NCI-H187 (cell line): ENCODE measurements around the gene TMEM222.
A peak's percentile ranks its signal among the peaks of the same experiment; 100 is the strongest.

ENCODE experiments used
- DNase-seq, 2 experiments: peaks; one replicate each; lab custom pipeline; 2025; lab: John Stamatoyannopoulos, UW

TMEM222 gene

DNA sequence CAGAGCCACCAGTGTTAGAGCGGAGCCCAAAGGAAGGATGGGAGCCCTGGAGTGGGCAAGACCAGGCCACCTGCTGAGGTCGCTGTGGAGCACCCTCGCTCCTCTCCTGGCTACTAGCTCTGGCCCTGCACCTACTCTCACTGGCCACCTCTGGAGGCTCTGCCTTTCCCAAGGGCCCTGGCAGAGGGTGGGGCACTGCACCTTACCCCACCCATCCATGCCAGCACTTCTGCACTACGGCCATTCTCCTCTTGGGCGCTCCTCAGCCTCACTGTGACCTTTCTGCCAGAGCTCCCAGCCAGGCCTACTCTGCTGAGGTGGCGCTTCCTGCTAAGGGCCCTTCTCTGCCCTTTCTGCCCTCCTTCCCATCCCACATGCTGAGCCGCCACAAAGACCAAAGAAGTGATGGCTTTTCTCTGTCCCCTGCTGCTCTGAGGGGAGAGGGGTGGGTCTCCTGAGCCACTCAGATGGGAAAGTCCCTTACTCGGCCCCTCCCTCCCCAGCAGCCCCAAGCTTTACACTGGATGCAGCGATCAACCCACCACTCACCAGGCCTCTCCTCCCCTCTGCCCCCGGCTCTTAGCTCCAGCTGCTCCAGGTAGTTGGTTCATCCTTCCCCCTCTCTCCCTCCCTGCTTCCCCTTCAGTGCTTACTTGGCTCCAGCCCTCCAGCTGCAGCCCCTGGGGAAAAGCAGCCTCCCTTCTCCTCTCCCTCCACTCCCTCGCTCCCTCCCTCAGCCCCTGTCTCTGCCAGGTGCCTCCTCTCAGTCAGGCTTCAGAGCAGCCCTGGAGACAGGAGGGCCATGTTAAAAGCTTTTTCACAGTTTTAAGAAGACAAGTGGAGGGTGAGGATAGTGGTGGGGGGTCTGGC is 14.8 kb upstream of the TMEM222 start:
- DNase-seq = peak; percentile 97 to 98

DNA sequence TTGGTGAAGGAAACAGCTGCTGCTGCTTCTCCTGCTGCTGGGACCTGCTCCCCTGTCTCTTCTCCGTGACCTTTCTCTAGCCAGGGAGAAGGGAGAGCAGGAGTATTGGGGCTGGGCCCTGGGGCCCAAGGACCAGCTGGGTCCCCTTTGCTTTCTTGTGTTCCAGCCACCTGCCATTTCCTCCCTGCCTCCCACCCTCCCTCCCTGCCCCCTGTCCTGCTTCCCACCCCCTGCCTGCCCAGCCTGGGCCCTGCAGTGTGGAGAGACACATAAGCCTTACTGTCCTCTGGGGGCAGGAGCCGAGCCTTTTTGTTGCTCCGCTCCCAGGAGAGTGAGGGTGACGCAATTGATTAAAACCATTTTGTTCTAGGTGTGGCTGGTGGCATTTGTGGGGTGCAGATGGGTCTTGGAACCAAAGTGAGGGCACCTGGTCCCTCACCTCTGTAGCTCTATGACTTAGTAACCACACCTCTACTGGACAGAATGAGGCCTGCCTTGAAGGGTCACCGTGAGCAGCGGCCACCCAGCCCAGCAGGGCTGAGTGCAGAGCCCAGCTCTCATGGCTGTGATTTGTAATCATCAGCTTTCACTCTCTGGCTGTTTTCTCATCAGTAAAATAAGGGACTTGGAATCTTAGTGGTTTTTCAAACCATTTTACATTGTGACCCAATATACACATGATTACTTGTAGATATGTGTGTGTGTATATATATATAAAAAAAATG is 13.9 kb upstream of the TMEM222 start:
- DNase-seq = peak; percentile 30 to 35

DNA sequence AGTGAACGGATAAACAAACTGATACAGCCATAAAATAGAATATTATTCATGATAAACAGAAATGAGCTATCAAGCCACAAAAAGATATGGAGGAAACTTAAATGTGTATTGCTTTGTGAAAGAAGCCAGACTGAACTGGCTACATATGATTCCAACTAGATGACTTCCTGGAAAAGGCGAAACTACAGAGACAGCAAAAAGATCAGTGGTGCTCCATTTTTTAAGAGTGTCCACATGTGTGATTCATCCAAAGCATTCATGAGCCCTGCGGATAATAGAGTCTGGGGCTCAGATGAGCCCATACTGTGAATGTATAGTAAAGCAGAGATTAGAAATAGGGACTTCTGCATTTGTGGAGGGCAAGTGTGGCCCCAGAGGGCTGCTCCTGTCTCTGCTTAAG is 7.8 kb upstream of the TMEM222 start:
- DNase-seq = no peak

DNA sequence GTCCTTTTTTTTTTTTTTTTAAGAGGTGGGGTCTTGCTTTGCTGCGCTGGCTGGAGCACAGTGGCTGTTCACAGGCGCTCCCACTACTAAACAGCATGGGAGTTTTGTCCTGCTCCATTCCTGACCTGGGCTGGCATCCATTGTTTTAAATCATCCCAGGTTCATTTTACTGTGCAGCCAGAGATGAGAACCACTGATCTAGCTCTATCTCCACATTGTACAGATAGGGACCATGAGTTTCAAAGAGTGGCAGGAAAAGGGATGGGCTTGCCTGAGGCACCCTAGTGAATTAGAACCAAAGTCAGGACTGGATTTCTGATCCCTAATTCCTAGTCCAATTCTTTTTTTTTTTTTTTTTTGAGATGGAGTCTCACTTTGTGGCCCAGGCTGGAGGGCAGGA is 7.2 kb upstream of the TMEM222 start:
- no peak for DNase-seq

DNA sequence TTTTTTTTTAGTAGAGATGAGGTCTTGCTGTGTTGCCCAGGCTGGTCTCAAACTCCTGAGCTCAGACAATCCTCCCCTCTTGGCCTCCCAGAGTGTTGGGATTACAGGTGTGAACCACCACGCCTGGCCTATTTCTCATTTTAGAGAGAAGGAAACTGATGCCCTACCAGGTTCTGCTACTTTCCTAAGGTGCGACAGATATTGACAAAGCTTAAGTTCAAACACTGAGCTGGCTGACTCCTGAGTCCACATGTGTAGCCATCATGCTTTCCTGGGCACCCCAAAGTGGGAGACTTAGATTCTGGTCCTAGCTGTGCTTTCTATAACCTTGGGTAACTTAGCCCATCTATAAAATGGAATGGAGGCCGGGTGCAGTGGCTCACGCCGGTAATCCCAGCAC is 5.1 kb upstream of the TMEM222 start:
- DNase-seq = no peak

DNA sequence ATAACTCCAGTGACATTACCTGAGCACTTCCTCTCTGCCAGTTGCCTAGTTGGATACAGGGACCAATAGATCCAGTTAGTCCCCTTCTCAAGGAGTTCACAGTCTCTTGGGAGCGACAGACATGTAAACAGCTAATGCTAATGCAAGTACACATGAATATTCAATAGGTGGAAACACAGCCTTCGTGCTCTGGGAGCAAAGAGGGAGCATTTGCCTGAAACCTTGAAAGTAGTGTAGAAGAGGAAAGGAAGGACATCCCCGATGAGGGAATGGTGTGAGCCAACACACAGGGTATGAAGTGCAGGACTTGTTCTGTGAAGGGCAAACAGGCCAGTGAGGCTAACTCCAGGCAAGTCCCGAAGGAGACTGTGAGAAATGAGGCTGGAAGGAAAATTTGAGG is 3.8 kb upstream of the TMEM222 start:
- no peak for DNase-seq

DNA sequence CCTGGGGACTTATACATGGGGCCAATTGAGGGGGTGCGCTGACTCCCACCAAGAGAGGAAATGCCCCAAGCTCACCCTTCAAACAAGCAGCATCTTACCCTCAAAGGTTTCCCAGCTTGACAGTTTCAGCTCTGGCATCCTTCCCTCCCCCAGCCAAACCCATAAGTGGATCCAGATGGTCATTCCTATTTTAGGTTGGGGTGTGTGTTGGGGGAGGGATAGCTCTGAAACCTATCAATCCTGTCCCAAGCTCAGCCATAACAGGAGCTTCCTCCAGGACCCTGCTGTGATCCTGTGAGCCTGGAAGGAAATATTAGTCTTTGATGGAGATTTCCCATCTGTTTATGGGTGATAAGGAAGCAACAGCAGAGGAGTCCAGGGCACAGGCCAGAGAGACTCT is 3.4 kb upstream of the TMEM222 start:
- DNase-seq = no peak

DNA sequence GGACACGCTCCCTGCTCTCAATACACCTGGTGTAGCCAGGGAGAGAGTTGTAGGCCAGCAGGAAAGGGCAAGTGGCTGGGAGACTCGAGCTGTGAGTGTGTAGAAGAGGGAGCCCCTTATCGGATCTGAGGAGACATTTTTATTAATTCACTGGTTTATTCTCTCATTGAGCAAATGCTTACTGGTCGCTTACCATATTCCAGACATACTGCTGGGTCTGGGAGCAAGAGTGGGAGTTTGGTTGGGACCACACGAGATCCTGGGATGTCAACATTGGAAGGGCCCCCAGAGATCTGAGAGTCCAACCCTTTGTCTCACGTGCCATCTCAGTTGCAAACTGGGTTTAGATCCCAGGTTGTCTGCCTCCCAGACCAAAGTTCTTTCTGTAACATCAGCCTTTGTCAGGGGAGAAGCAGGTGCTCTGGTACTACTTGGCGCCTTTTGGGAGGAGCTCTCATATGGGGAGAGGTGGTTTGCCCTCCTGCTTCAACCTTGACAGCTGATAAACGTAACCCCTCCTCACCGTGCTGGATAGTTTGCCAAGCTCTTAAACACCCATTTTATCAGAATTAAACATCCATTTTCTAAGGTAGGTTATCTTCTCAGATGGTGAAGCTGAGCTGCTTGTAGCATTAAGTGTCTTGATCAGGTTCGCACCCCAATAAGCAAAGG is 742 bp downstream of the TMEM222 start:
- DNase-seq = no peak

DNA sequence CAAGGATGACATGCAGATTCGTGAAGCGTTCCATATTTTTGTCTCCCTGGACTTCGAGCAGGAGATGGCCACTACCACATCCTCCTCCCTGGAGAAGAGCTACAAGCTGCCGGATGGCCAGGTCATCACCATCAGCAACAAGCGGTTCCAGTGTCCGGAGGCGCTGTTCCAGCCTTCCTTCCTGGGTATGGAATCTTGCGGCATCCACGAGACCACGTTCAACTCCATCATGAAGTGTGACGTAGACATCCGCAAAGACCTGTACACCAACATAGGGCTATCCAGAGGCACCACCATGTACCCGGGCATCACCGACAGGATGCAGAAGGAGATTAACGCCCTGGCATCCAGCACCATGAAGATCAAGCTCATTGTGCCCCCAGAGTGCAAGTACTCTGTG is 3.3 kb downstream of the TMEM222 start:
- no peak for DNase-seq

DNA sequence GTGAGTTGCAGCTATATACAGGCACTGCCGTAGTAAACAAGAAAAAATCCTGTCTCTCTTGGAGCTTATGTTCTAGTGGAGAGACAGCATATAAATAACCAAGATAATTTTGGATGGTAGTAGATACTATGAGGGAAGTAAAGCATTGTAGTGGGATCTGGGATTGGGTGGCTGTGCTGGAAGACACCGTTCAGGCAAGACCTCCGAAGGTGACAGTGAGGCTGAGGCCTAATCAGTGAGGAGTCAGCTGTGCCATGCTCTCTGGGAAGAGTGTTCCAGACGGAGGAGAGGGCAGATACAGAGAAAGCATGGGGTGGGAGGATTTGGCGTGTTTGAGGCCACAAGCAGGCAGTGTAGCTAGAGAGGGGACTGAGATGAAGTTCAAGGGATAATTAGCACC is 6.0 kb downstream of the TMEM222 start:
- no peak for DNase-seq

DNA sequence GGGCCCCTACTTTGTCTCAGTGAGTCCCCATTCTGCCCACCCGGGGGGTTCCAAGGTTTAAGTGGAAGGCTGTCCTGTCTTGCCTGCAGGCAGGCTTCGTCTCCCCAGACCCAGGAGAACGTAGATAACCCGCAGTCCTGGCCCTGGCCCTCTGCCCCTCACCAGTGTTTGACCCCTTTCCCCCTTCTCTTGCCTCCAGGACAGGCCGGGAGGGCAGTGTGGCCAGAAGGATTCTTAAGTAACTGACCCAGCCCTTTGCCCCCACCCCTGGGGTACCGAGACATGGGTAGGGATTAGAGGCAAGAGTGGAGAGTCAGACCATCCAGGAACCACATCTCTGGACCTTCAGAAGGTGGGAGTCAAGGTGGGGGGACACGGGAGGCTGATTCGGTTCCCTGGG is 8.8 kb downstream of the TMEM222 start:
- no peak for DNase-seq

DNA sequence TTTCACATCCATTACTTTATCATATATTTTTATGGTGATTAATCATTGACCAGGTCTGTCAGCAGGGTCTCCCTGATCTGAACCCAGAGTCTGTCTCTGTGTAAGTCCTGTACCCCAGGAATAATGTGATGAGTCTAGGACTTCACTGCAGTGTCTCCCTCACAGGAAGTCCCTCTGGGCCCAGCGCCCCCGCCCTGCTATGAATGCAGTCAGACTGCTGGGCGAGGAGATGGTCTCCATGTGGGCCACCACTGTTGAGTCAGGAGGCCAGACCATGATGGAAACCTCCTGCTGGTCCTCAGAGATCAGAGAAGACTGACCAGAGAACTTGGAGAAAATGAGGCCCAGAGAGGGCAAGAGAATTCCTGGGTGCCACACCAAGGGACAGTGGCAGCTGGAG is 9.5 kb downstream of the TMEM222 start:
- DNase-seq = no peak

DNA sequence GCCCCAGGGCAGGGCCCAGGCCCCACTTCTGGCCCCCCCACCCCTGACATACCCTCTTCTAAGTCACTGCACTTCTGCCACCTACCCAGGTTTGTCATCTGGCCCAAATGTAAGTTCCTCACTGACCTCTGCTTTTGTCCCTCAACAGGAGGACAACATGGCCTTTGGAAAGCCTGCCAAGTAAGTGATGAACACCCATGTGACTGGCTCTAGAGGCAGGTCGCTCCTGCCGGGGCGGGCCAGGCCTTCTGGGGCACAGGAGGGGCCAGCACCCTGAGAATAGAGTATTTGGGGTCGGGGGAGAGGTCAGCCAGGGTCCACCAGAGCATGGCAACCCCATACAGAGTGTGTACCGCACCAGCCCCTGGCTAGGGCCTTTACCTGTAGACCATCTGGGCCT is 10.0 kb downstream of the TMEM222 start:
- DNase-seq = no peak

DNA sequence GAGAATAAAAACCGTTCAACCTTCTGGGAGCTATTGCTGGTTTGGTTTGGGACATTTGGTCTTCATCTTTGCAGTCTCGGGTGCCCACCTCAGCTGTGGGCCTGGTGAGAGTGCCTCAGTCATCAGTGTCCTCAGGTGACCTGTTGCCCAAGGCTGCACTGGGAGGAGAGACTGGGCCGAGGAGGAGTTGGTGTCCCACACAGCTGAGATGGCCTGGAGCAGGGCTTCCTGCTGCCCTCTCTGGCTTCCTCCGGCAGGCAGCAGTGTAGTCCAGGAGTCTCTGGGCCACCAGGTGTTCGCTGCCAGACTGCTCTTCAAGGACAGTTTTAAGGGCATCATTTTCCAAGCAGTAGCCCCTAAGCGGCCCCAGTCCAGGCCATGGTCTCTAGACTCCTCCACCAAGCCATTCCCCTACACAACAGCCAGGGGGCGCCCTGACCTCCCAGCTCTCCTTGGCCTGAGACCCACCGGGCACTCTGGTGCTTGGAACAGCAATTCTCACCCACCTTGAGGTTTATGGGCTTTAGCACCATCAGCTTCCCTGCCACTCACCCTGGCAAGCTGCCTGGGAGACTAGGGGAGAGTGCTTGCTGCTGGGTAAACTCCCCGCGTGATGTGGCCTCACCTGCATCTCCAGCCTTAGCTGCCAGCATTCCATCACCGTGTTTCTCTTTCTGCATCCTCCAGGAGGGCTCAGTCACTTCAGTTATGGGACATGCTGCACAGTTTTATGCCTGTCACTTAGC is 10.7 kb downstream of the TMEM222 start:
- peak in 1 of 2 experiments; percentile 16 for DNase-seq

DNA sequence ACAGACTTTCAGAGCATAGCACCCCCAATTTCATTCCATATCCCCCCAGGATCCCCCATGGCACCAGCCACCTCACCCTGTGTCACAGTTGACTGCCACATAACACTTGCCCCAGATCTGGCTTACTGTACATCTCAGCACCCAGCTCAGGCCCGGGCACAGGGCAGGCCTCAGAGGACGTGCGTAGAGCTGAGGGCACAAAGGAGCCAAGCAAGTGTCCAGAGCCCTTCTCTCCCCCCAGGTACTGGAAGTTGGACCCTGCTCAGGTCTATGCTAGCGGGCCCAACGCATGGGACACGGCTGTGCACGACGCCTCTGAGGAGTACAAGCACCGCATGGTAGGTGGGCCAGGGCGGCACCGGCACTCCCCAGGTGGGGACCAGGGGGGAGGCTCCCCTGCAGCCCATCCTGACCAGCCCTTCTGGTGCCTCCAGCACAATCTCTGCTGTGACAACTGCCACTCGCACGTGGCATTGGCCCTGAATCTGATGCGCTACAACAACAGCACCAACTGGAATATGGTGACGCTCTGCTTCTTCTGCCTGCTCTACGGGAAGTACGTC is 11.8 kb downstream of the TMEM222 start:
- no peak for DNase-seq

DNA sequence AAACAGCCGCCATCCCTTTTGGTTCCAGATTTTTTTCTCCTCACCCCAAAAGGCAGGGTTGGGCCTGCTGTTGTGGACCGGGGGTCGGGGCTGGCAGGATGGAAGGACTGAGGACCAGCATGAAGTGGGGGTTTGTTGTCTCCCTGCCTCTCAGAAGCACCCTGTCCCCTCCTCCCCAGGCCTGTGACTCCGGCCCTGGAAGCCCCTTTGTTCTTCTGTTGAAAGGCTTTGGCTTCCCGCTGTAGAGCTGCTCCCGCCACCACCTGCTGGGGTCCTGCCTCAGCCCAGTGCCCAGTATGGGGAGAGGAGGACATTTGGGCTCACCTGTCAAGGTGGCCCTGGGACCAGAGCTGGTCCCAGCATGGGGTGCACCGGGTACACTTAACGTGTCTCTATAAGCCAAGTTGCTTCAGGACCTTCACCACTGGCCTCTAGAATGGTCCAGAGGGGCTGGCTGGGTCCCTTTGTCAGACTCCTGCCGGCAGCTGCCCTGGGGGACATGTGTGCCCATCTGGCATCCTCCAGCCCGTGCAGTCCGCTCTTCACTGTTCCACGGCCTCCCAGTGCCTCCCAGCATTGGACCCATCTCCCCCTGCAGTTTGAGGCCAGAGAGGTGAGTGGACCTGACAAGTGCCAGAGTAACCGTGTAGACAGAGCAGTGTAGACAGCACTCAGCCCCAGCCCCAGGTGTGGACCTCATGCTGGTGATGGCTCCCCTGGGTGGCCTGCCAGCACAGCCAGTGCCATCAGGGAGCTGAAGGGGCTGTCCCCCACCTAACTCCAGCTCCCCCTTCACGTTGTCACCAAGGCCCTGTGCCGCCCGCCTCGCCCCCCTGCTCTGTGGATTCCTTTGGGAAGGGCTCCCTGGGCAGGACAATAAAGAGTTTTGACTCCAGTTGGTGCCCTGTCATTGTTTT is 13.8 kb downstream of the TMEM222 start:
- DNase-seq = no peak

DNA sequence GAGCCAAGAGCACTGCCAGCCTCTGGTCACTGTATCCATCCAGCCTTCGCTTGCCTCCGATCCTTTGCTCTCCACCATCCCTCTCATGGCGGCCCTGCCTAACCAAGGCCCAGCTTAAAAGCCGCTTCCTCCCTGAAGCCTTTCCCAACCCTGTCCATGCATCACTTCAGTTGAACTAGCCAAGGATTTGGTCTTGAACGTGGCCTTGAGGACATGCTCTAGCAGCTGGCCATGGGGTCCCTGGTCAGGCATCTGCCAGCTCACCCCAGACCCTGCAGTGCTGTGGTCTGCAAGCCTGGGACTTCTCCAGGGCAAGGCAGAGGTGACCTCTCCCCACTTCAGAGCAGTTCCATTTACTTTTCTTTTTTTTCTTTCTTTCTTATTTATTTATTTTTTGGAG is 14.8 kb downstream of the TMEM222 start:
- no peak for DNase-seq

DNA sequence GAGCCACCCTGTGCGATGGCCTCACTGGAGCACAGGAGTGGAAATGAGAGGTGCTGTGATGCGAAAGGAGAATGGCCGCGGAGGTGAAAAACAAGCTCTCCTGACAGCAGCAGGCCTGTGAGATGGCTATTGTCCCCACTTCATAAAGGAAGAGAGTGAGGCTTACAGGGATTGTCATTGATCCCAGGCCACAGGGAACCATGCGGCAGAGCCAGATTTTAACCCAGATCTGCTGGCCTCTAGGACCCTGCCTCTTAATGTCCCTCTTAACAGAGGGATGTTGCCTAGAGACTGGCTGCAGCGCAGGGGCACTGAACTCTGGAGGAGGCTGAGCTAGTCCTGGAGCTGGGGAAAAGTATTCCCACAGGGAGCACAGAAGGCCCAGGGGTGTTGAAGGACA is 16.8 kb downstream of the TMEM222 start:
- no peak for DNase-seq

DNA sequence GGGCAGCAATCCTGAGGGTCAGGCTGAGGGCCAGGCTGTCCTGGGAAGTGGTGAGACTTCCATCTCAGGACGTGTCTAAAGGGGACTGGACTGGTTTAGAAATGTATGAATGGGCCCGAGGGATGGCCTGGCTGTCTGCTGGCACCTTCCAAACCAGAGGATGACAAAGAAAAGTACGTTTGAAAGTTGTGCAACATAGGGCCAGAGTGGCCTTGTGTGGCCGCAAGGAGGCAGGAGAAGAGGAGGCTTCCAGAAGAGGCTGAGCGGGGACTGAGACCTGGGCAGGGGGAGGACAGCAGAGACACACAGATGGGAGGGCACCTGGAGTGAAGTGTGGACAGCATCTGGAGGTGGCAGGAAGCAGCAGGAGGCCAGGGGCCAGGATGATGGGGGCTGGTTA is 17.2 kb downstream of the TMEM222 start:
- no peak for DNase-seq

DNA sequence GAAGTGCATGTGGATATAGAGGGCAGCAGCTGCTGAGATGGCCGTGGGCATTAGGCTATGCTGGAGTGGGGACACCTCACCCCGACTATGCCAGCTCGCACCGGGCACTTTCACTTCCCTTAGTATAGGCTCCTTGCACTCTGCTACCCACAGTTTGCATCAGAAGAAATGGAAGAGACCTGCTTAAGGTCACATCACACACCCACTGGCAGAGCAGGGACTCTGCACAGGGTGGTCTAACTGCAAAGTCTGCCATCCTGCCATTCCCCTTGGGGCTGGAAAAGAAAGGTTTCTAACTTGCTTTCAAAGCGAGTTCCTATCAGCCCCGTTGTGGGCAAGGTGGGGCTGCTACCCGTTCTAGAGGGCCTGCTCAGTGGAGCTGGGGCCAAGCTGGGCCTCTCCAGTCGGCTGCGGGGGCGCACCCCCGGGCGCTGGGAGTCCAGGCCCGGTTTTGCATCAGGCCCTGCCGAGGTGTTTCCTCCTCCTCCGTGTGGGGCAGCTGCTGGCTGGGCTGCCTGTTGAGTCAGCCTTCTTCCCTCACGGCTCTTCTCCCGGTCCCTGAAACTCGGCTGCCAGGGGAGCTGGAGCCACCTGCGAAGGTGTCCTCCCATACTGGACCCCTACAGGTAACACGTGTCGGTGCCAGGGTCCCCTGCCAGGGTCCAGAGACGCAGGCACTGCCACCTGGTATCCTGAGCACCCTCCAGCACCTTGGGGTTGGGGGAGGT is 19.7 kb downstream of the TMEM222 start, which contains the start of gene SYTL1:
Gene SYTL1 (plus strand): TSS at position 498 of the 728 bp plus-strand sequence. CDS start 3,313 bp downstream, outside the sequence.
- peak; percentile 45 to 72 for DNase-seq
